GM18909 (cell line): Measurements from ENCODE around the gene TEX29.

ENCODE experiments used
- ATAC-seq: cut with Tn5 transposase; IDR thresholded peaks from one replicate; pipeline ENCODE4 v1.9.1; 2021; ENCODE audit warnings: mild to moderate bottlenecking; ENCODE audit not compliant: unreplicated experiment, poor library complexity

Gene TEX29

GRCh38 chr13:111318386-111318785, 2.1 kb upstream of the TEX29 start:
- ATAC-seq: no peak

- no peak for ATAC-seq
Measured at GRCh38 chr13:111319521-111319920, 921 bp upstream of the TEX29 start.

GRCh38 chr13:111322001-111322915, 1.8 kb downstream of the TEX29 start:
- no peak for ATAC-seq

- ATAC-seq: no peak
Measured at GRCh38 chr13:111322916-111323331, 2.5 kb downstream of the TEX29 start.

GRCh38 chr13:111323549-111323948, 3.1 kb downstream of the TEX29 start:
- no peak for ATAC-seq

- ATAC-seq: no peak
Measured at GRCh38 chr13:111323950-111324651, 3.7 kb downstream of the TEX29 start.

GRCh38 chr13:111324736-111325135, 4.3 kb downstream of the TEX29 start:
- no peak for ATAC-seq

GRCh38 chr13:111325146-111325890, 4.9 kb downstream of the TEX29 start:
- ATAC-seq: no peak

- no peak for ATAC-seq
Measured at GRCh38 chr13:111325941-111326620, 5.6 kb downstream of the TEX29 start.

- no peak for ATAC-seq
Measured at GRCh38 chr13:111326621-111326965, 6.2 kb downstream of the TEX29 start.

- no peak for ATAC-seq
Measured at GRCh38 chr13:111326981-111327642, 6.7 kb downstream of the TEX29 start.

- ATAC-seq: no peak
Measured at GRCh38 chr13:111327730-111328573, 7.5 kb downstream of the TEX29 start.

- no peak for ATAC-seq
Measured at GRCh38 chr13:111328574-111329410, 8.3 kb downstream of the TEX29 start.

- no peak for ATAC-seq
Measured at GRCh38 chr13:111329641-111330040, 9.2 kb downstream of the TEX29 start.

GRCh38 chr13:111330066-111330610, 9.7 kb downstream of the TEX29 start:
- no peak for ATAC-seq

GRCh38 chr13:111335298-111335697, 14.9 kb downstream of the TEX29 start:
- no peak for ATAC-seq

- ATAC-seq: no peak
Measured at GRCh38 chr13:111336666-111337065, 16.2 kb downstream of the TEX29 start.

GRCh38 chr13:111337206-111337605, 16.8 kb downstream of the TEX29 start:
- no peak for ATAC-seq
